HG03378 (cell line): Measurements from ENCODE around the gene FAU.
"Not testable (repeated sequence)": the region's sequence is repeated elsewhere in the genome, so short reads cannot be mapped to it uniquely, and the experiment has no call there.

Source experiments
- ATAC-seq: cut with Tn5 transposase; IDR thresholded peaks from one replicate; pipeline ENCODE4 v1.9.1; 2021; ENCODE audit warnings: mild to moderate bottlenecking, moderate library complexity; ENCODE audit not compliant: unreplicated experiment

Gene FAU

GRCh38 chr11:65124480-65125196 is 2.7 kb upstream of the FAU start:
- ATAC-seq = no peak

DNA sequence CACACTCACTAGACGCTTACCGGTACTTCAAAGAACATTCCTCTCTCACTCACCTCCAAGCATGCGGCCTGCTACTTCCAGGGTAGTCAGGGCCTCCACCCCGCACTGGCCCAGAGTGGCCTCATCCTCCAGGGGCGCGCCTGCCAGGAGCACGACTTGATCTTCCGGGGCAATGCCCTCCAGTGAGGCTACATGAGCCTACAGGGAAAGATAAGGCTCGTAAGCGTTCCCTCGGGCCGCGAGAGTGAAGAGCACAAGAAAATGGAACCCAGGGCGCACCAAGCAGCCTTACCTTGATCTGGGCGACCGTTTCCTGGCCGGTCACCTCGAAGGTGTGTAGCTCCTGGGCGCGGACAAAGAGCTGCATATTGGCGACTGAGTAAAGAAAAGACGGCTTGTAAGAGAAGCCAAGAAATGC is 478 bp downstream of the FAU start:
- no peak for ATAC-seq

GRCh38 chr11:65120831-65121230 is 1.1 kb downstream of the FAU start:
- no peak for ATAC-seq

DNA sequence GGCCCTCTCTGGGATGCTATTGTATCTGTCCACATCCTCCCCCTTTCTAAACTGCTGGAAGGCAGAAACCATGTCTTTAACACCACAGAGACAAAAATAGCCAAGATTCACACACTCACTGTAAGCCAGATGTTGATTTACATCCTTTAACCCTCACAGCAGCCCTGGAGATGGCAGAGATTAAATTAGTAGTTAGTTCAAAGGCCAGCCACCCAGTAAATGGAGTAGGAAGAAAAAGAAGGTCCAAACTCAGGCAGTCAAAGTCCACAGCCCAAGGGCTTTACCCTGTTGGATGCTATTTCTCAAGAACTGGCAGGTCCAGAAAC is 2.3 kb downstream of the FAU start:
- no peak for ATAC-seq

- ATAC-seq = not testable (repeated sequence)
Measured at GRCh38 chr11:65118891-65119669, 2.9 kb downstream of the FAU start.

- no peak for ATAC-seq
Measured at GRCh38 chr11:65118097-65118837, 3.7 kb downstream of the FAU start.

DNA sequence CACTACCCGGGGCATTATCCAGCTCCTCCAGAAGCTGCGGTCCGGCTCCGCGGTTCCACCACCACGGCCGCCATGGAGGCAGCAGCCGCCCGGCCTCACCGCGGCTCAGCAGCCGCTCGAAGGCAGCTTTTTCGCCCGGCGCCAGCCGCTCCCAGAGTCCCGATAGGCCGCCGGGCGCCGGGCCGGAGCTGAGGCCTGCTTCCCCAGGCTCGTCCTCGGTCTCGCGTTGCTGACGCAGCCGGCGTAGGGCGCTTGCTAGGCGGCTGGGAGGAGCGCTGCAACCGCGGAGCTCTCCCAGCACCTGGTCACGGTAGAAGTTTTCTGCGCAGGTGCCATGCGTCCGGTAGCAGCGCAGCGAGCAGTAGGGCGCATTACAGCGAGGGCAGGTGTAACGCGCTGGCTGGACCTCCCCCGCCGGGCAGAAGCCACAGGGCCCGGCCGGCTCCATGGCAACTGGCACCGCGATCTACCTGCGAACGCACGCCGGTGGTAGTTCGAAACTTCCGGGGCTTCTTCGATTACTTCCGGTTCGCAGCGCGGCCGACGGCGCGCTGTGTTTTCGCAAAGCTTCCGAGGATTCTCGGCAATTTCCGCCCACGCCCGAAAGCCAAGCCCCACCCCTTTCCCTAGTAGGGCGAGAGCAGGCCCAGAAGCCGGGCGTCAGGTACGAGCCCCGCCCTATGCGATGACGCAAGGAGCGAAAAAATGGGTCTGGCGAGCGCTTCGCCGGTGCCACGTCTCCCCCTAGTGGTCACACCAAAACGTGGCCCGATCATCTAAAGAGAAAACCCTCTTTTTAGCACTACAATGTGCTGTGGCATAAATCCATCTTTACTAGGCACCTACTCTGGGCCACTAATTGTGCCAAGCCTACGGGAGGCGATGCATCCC is 4.5 kb downstream of the FAU start, which contains the start of gene ZNHIT2:
ZNHIT2 (minus strand) TSS at position 496 of the 891 bp plus-strand sequence; CDS start at position 448, 48 bp downstream.
- ATAC-seq = peak; percentile 53

DNA sequence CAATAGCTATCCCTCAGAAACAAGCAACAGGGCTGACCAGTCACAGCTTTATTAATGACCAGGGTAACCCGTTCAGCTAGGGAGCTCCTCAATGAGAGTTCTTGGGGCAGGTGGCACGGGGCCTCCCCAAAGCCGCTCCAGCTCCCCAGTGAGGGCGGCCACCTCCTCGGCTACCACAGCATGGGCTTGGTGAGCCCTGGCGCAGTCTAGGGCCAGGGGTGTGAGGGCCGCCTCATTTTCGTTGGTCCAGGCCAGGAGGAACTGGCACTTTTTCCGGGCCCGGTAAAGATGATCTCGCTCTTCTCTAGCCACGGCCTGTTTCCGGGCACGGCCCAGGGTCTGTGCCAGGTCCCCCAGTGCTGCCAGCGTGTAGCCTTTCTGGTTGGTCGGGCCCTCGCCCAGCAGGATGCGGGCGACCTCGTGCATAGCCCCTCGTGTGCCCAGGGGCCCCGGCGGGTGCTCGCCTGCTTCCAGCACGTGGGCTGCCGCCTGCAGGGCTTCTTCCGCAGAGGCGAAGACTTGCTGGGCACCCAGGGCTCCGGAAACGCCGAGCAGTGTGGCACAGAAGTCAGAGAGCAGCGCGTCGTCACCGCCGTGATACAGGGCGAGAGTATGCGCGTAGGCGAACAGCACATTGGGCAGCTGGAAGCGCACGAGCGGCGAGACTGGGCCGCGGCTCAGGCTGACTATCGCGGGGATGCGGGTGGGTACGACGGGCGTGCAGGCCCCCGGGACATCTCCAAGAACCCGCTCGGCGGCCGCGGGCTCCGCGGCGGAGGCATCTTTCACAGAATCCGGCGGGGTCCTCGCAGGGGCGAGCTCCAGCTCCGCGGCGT is 5.3 kb downstream of the FAU start:
- no peak for ATAC-seq

- ATAC-seq = no peak
Measured at GRCh38 chr11:65115361-65116082, 6.4 kb downstream of the FAU start.

GRCh38 chr11:65114538-65115171 is 7.3 kb downstream of the FAU start:
- ATAC-seq = no peak

DNA sequence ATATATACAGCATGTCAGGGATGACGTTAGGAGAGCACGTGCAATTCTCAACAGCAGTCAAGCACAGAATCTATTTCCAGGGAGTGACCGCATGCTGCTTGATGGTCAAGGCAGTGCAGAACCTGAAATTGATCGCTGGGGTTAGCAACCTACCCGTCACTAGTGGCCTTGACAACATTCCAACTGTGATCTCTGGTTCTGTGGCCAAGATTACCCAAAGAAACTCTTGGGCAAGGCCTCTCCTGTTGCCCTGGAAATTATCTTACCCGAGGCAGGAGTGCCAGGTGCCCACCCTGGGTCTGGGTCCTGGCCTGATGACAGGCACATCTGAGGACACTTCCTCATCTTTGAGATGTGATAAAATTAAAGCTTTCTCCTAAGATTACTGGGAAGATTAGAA is 8.1 kb downstream of the FAU start:
- no peak for ATAC-seq

- no peak for ATAC-seq
Measured at GRCh38 chr11:65113361-65113756, 8.6 kb downstream of the FAU start.

DNA sequence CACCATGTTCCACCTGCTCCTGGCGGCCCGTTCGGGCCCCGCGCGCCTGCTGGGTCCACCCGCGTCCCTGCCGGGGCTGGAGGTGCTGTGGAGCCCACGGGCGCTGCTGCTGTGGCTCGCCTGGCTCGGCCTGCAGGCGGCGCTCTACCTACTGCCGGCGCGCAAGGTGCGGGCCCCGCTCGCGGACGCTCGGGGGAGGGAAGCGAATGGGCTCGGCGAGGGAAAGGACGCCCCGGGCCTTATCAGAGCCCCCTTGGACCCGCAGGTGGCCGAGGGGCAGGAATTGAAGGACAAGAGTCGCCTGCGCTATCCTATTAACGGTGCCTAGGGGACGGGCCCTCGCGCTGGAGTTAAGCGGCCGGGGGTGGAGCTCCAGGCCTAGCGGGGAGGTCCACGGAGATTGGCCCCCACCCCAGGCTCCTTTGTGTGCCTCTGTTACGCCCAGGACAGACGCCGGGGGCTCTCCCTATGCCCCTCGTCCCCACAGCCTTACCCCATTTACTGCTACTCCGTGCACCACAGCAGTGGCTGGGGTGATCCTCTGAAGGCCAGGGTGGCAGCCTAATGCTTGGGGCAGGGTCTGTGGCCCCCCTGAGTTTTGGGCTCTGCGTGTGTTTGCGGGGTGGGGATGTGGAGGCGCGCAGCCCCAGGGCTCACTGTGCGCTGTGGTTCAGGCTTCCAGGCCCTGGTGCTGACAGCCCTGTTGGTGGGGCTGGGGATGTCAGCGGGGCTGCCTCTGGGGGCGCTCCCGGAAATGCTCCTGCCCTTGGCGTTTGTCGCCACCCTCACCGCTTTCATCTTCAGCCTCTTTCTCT is 9.2 kb downstream of the FAU start:
- ATAC-seq = no peak

GRCh38 chr11:65111744-65112545 is 10.0 kb downstream of the FAU start, which contains the start of gene TM7SF2:
TSS of gene TM7SF2 (plus strand) at chr11:65111872. CDS start at chr11:65112016, 144 bp downstream.
- no peak for ATAC-seq

DNA sequence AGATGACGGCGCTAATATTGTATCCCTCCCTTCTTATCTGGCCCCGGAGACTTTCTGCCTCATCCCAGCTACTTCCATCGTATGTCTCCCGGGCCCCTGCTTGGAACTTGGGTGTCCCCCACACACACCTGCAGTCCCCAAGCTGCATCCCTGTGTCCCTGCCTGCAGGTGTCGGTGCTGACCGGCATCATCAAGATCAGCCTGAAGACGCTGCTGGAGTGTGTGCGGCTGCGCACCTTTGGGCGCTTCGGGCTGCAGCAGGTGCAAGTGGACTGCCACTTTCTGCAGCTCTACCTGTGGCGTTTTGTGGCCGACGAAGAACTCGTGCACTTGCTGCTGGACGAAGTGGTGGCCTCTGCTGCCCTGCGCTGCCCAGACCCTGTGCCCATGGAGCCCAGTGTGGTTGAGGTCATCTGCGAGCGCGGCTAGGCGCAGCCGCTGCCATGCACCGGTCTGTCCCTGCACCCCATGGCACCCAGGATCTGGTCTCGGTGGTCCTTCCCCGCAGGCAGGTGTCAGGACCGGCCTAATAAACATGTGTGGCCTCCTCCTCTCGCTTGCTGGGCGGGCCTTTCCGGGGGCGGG is 10.7 kb downstream of the FAU start:
- no peak for ATAC-seq

DNA sequence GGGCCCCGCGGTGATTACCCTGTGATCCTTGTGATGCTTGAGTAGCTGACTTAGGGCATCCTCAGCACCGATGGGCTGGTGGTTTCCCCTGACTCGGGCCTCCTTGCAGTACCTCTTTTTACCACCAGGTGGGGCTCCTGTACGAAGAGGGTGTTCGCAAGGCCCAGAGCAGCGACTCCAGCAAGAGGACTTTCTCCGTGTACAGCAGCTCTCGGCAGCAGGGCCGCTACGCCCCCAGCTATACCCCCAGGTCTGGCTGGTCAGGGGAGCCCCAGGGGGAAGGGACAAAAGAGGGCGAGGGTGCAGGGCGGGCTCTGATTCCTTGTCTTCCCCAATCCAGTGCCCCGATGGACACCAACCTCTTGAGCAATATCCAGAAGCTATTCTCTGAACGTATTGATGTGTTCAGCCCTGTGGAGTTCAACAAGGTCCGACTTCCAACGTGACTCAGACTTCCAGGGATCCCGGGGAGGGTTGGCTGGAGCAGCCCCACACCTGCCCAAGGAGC is 11.5 kb downstream of the FAU start:
- peak; percentile 39 for ATAC-seq
